ENCODE results near the gene PKLR.
"Not testable (repeated sequence)": the region's sequence is repeated elsewhere in the genome, so short reads cannot be mapped to it uniquely, and the experiment has no call there.

The PKLR gene

GRCh38 chr1:155300024-155300423, 1.2 kb downstream of the PKLR start:
- peaks cover under 1% of the 10 kb centered on the region for H3K4me1 Mint-ChIP-seq
- H3K4me3 Mint-ChIP-seq, result no peak overlapping the region
- H3K36me3 Mint-ChIP-seq, result no peaks in the 10 kb centered on the region
- H3K27ac Mint-ChIP-seq, result no peak overlapping the region
- H3K9me3 Mint-ChIP-seq, result no peaks in the 10 kb centered on the region
- peaks cover 11% of the 10 kb centered on the region for H3K27me3 Mint-ChIP-seq

GRCh38 chr1:155297384-155297783, 3.9 kb downstream of the PKLR start:
- H3K4me1 Mint-ChIP-seq, result peaks cover 4% of the 10 kb centered on the region
- no peak overlapping the region for H3K27ac Mint-ChIP-seq
- H3K9me3 Mint-ChIP-seq, result no peaks in the 10 kb centered on the region
- no peaks in the 10 kb centered on the region for H3K36me3 Mint-ChIP-seq
- H3K27me3 Mint-ChIP-seq, result peaks cover 20% of the 10 kb centered on the region
- no peak overlapping the region for H3K4me3 Mint-ChIP-seq

- H3K27me3 Mint-ChIP-seq, result peaks cover 20% of the 10 kb centered on the region
- H3K4me1 Mint-ChIP-seq, result peaks cover 4% of the 10 kb centered on the region
- H3K36me3 Mint-ChIP-seq, result no peaks in the 10 kb centered on the region
- no peak overlapping the region for H3K27ac Mint-ChIP-seq
- H3K4me3 Mint-ChIP-seq, result no peak overlapping the region
- no peaks in the 10 kb centered on the region for H3K9me3 Mint-ChIP-seq
These were observed 4.6 kb downstream of the PKLR start for GRCh38 chr1:155296661-155297060.

DNA sequence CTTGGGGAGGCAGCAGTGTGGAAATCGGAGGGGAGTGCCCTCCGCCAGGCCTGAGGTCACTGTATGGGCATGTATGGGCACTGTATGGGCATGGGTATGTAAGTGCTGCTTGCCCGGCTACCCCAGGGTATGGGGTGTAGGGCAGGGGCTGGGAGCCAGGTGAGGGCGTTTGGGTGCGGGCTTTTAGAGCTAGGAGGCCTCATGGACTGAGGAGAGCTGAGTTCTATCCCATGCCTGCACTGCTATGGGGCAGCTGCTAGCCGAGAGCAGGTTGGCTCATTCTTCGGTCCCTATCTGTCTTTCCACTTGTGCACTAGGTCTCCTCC, 5.3 kb downstream of the PKLR start:
- Mint-ChIP-seq H3K4me1 (peaks cover 4% of the 10 kb centered on the region), H3K9me3 (no peaks in the 10 kb centered on the region), H3K27me3 (peaks cover 20% of the 10 kb centered on the region), H3K36me3 (no peaks in the 10 kb centered on the region), H3K27ac (no peak overlapping the region), H3K4me3 (no peak overlapping the region)

- no peaks in the 10 kb centered on the region for H3K36me3 Mint-ChIP-seq
- H3K4me1 Mint-ChIP-seq, result peaks cover 4% of the 10 kb centered on the region
- H3K27me3 Mint-ChIP-seq, result peaks cover 20% of the 10 kb centered on the region
- H3K4me3 Mint-ChIP-seq, result no peak overlapping the region
- no peak overlapping the region for H3K27ac Mint-ChIP-seq
- H3K9me3 Mint-ChIP-seq, result no peaks in the 10 kb centered on the region
These were observed 5.9 kb downstream of the PKLR start for GRCh38 chr1:155295183-155295941.

DNA sequence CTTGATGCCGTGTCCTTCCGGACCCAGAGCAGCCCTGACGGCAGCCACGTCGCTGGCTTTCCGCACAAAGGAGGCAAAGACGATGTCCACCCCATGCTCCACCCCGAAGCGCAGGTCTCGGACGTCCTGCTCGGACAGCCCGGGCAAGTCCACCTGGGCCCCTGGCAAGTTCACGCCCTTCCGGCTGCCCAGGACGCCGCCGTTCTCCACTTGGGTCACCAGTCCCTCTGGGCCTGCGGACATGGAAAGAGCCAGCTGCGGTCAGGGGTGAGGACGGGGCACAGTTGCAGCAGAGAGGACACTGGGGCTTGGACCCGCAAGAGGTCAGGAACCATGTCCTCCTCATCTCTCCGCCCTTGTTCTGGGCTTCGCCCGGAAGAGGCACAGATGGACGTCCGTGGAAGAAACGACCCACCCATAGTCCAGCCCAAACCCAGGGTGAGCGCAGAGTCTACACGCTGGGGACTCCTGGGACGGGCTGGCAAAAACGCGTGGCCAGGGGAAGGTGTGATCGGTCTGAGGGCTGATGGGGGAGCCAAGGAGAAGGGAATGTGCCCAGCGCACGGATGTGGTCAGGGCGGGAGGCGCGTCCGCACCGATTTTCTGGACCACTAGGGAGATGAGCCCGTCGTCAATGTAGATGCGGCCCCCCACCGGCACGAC, 6.6 kb downstream of the PKLR start:
- no peaks in the 10 kb centered on the region for H3K36me3 Mint-ChIP-seq
- peaks cover 4% of the 10 kb centered on the region for H3K4me1 Mint-ChIP-seq
- no peak overlapping the region for H3K4me3 Mint-ChIP-seq
- no peaks in the 10 kb centered on the region for H3K9me3 Mint-ChIP-seq
- no peak overlapping the region for H3K27ac Mint-ChIP-seq
- peaks cover 20% of the 10 kb centered on the region for H3K27me3 Mint-ChIP-seq

GRCh38 chr1:155293086-155293749, 8.0 kb downstream of the PKLR start:
- no peaks in the 10 kb centered on the region for H3K36me3 Mint-ChIP-seq

GRCh38 chr1:155291006-155291405, 10.2 kb downstream of the PKLR start:
- H3K27me3 Mint-ChIP-seq, result peaks cover 13% of the 10 kb centered on the region
- not testable (repeated sequence) for H3K27ac Mint-ChIP-seq, H3K4me3 Mint-ChIP-seq, H3K9me3 Mint-ChIP-seq, H3K4me1 Mint-ChIP-seq, H3K36me3 Mint-ChIP-seq

More at GRCh38 chr1:155293086-155293749, 8.0 kb downstream of the PKLR start:
- Mint-ChIP-seq H3K27me3 (peaks cover 20% of the 10 kb centered on the region), H3K9me3 (no peaks in the 10 kb centered on the region), H3K4me1 (peaks cover 4% of the 10 kb centered on the region), H3K27ac (no peak overlapping the region), H3K4me3 (no peak overlapping the region)

- Mint-ChIP-seq H3K9me3 (no peaks in the 10 kb centered on the region), H3K36me3 (no peaks in the 10 kb centered on the region), H3K27ac (no peak overlapping the region), H3K4me3 (no peak overlapping the region), H3K27me3 (no peaks in the 10 kb centered on the region), H3K4me1 (no peaks in the 10 kb centered on the region)
These were observed 13.2 kb downstream of the PKLR start for GRCh38 chr1:155287987-155288543.

GRCh38 chr1:155286544-155286943, 14.7 kb downstream of the PKLR start:
- Mint-ChIP-seq H3K4me3 (no peak overlapping the region), H3K27me3 (no peaks in the 10 kb centered on the region), H3K27ac (no peak overlapping the region)

DNA sequence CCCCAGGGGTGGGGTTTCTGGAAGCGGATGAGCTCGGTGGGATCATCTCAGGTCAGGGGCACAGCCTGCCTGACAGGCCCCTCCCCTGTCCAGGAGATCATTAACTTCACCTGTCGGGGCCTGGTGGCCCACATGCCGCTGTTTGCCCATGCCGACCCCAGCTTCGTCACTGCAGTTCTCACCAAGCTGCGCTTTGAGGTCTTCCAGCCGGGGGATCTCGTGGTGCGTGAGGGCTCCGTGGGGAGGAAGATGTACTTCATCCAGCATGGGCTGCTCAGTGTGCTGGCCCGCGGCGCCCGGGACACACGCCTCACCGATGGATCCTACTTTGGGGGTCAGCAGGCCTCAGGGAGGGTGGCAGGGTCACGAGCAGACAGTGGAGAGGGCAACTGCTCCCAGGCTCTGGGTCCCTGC, 15.6 kb downstream of the PKLR start:
- Mint-ChIP-seq H3K27me3 (no peaks in the 10 kb centered on the region), H3K27ac (no peak overlapping the region)

More at GRCh38 chr1:155286544-155286943, 14.7 kb downstream of the PKLR start:
- no peaks in the 10 kb centered on the region for H3K9me3 Mint-ChIP-seq
- H3K4me1 Mint-ChIP-seq, result no peaks in the 10 kb centered on the region
- no peaks in the 10 kb centered on the region for H3K36me3 Mint-ChIP-seq

DNA sequence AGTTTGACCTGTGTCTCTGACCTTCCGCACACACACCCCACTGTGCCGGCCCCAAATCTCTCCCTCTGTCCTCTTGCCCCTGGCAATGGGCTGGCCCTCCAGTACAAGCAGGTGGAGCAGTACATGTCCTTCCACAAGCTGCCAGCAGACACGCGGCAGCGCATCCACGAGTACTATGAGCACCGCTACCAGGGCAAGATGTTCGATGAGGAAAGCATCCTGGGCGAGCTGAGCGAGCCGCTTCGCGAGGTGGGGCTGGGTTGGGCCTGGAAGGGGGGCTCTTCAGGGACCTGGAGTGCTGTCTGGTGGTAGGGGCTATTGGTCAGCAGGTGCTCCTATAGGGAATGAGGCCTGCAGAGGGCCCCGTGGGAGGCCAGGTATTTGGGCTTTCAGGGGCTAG, 16.2 kb downstream of the PKLR start:
- H3K4me1 Mint-ChIP-seq, result no peaks in the 10 kb centered on the region
- H3K36me3 Mint-ChIP-seq, result no peaks in the 10 kb centered on the region
- H3K27ac Mint-ChIP-seq, result no peak overlapping the region
- H3K9me3 Mint-ChIP-seq, result no peaks in the 10 kb centered on the region
- no peaks in the 10 kb centered on the region for H3K27me3 Mint-ChIP-seq
- no peak overlapping the region for H3K4me3 Mint-ChIP-seq

More for the DNA sequence above, 15.6 kb downstream of the PKLR start:
- no peaks in the 10 kb centered on the region for H3K9me3 Mint-ChIP-seq
- no peaks in the 10 kb centered on the region for H3K36me3 Mint-ChIP-seq
- no peak overlapping the region for H3K4me3 Mint-ChIP-seq
- H3K4me1 Mint-ChIP-seq, result no peaks in the 10 kb centered on the region

- no peak overlapping the region for H3K4me3 Mint-ChIP-seq
- H3K36me3 Mint-ChIP-seq, result no peaks in the 10 kb centered on the region
- H3K9me3 Mint-ChIP-seq, result no peaks in the 10 kb centered on the region
- H3K27ac Mint-ChIP-seq, result no peak overlapping the region
- no peaks in the 10 kb centered on the region for H3K27me3 Mint-ChIP-seq
- no peaks in the 10 kb centered on the region for H3K4me1 Mint-ChIP-seq
These were observed 16.8 kb downstream of the PKLR start for GRCh38 chr1:155284476-155284875.

DNA sequence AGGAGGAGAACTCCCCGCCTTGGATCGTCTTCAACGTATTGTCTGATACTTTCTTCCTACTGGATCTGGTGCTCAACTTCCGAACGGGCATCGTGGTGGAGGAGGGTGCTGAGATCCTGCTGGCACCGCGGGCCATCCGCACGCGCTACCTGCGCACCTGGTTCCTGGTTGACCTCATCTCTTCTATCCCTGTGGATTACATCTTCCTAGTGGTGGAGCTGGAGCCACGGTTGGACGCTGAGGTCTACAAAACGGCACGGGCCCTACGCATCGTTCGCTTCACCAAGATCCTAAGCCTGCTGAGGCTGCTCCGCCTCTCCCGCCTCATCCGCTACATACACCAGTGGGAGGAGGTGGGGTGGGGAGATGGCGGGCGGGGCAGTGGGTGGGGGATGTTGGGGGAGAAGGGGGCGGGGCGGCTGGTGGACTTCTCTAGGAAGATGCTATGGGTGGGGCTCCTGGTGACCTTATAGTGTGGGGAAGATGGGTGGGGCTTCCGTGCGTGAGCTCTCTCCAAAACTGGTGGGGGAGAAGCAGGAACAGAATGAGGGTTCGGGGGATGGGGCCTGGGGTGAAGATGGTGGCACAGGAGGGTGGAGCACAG, 18.6 kb downstream of the PKLR start:
- no peaks in the 10 kb centered on the region for H3K27me3 Mint-ChIP-seq
- H3K9me3 Mint-ChIP-seq, result no peaks in the 10 kb centered on the region
- H3K4me1 Mint-ChIP-seq, result peaks cover 7% of the 10 kb centered on the region
- no peak overlapping the region for H3K4me3 Mint-ChIP-seq
- H3K27ac Mint-ChIP-seq, result no peak overlapping the region
- no peaks in the 10 kb centered on the region for H3K36me3 Mint-ChIP-seq

- Mint-ChIP-seq H3K4me3 (no peak overlapping the region), H3K27ac (no peak overlapping the region), H3K27me3 (no peaks in the 10 kb centered on the region), H3K36me3 (no peaks in the 10 kb centered on the region), H3K4me1 (peaks cover 24% of the 10 kb centered on the region), H3K9me3 (no peaks in the 10 kb centered on the region)
These were observed 22.0 kb downstream of the PKLR start for GRCh38 chr1:155279268-155279667.
